ENCODE data around the gene EPB41. TPM values are rescaled to one million over a fixed set of nuclear protein-coding genes. Genes with fewer than 3 reads are reported as not detected.

EPB41 gene
- total RNA-seq, 1 experiment from 2014 or later, result 41.7 TPM

- no peak overlapping the region for H3K4me3 ChIP-seq (replicated peaks in 1 of 2; ENCODE audit: low read depth in 1 of 2, low read length in 2 of 2)
- CTCF ChIA-PET, result interaction anchor here (2.7 kb wide), 1 partner anchor 238 kb away, joined by 9 read pairs; no protein-coding TSS in a partner anchor
- intact Hi-C loops (cut with micrococcal nuclease), result no loop called here
- H3K27ac ChIP-seq (ENCODE audit: low read depth, low read length), result no peak overlapping the region
- RAD21 ChIA-PET (ENCODE audit: low non-redundant PET in 1 of 2, low total read pairs in 2 of 2, uncharacterized antibody in 2 of 2, unreplicated experiment in 2 of 2), result interaction anchor here in 1 of 2 experiments (1.7 kb wide), 1 partner anchor 61 kb away, joined by 3 read pairs; the partner anchor contains the start of gene SRSF4
- H3K79me2 ChIP-seq (ENCODE audit: insufficient read depth, low read length), result peaks cover 27% of the 10 kb centered on the region
- POLR2A ChIA-PET, result interaction anchor here (0.9 kb wide), 1 partner anchor 207 kb away, joined by 3 read pairs; no protein-coding TSS in a partner anchor
- peaks cover 2 to 11% of the 10 kb centered on the region in 2 experiments; a peak in 2 of 4 replicates for H3K4me1 ChIP-seq (ENCODE audit: control insufficient read depth in 1 of 2, insufficient read depth in 2 of 2, low read length in 2 of 2)
- no peak overlapping the region for H3K9ac ChIP-seq (ENCODE audit: low read length)
- no peaks in the 10 kb centered on the region for H3K9me2 ChIP-seq (ENCODE audit: insufficient read depth)
- no peaks in the 10 kb centered on the region for H4K20me1 ChIP-seq (ENCODE audit: insufficient read depth)
- ATAC-seq (no peak), DNase-seq (ENCODE audit: low read depth, low spot score) (no peak)
- BruUV-seq (replicated peaks), result no TSS peak
- no peak overlapping the region for H2AFZ ChIP-seq (ENCODE audit: low read depth, low read length, poor library complexity, severe bottlenecking)
- H3K36me3 ChIP-seq (ENCODE audit: control insufficient read depth in 1 of 2, insufficient read depth in 2 of 2, low read length in 2 of 2), result no peaks in the 10 kb centered on the region
- H3K4me2 ChIP-seq (ENCODE audit: low read length), result no peak overlapping the region
- no peaks in the 10 kb centered on the region for H3K27me3 ChIP-seq (ENCODE audit: insufficient read depth, low read length)
- TF ChIP-seq JUND (IDR thresholded peaks at IDR 0.05), result no peak
- no peak for TF ChIP-seq SIN3A (IDR thresholded peaks at IDR 0.05; ENCODE audit: low read depth)
- TF ChIP-seq CEBPB (IDR thresholded peaks at IDR 0.05; ENCODE audit: low read depth), result no peak
- TF ChIP-seq ELF1 (IDR thresholded peaks at IDR 0.05; ENCODE audit: borderline replicate concordance, low read depth), result no peak
- no peak for TF ChIP-seq YY1 (IDR thresholded peaks at IDR 0.05; ENCODE audit: extremely low read depth, insufficient replicate concordance, low read depth, low read length)
- no peak for TF ChIP-seq ZNF274 (IDR thresholded peaks at IDR 0.05; ENCODE audit: low read depth, low read length)
- no peak for TF ChIP-seq CTCF (IDR thresholded peaks at IDR 0.05 in 2 of 3, conservative IDR thresholded peaks at IDR 0.05 in 1 of 3; ENCODE audit: borderline replicate concordance in 1 of 3, insufficient read depth in 1 of 3, low read depth in 2 of 3, low read length in 2 of 3)
- TF ChIP-seq MAX (IDR thresholded peaks at IDR 0.05), result no peak
- TF ChIP-seq EGR1 (IDR thresholded peaks at IDR 0.05; ENCODE audit: low read depth), result no peak
- no peak for TF ChIP-seq ATF3 (IDR thresholded peaks at IDR 0.05)
- no peak for TF ChIP-seq EZH2phosphoT487 (IDR thresholded peaks at IDR 0.05; ENCODE audit: borderline replicate concordance)
- TF ChIP-seq ZFX (IDR thresholded peaks at IDR 0.05), result no peak
- no peak for TF ChIP-seq SRF (IDR thresholded peaks at IDR 0.05; ENCODE audit: low read depth)
- TF ChIP-seq TCF7L2 (IDR thresholded peaks at IDR 0.05; ENCODE audit: borderline replicate concordance, extremely low read depth, insufficient read depth, insufficient read length), result no peak
- TF ChIP-seq ZBTB33 (IDR thresholded peaks at IDR 0.05; ENCODE audit: extremely low read depth, insufficient replicate concordance, low read length), result no peak
- no peak for TF ChIP-seq FOSL1 (IDR thresholded peaks at IDR 0.05; ENCODE audit: low read depth)
- TF ChIP-seq RAD21 (IDR thresholded peaks at IDR 0.05; ENCODE audit: low read depth), result no peak
- no peak for TF ChIP-seq REST (IDR thresholded peaks at IDR 0.05; ENCODE audit: low read depth)
- TF ChIP-seq SP1 (IDR thresholded peaks at IDR 0.05; ENCODE audit: low read depth), result no peak
- H3K9me3 ChIP-seq (ENCODE audit: control insufficient read depth in 1 of 2, insufficient read depth in 1 of 2, low read depth in 1 of 2, low read length in 2 of 2), result no peaks in the 10 kb centered on the region
Measured at GRCh38 chr1:29120367-29120766, 206.0 kb downstream of the EPB41 start.
